ENCODE measurements around the gene INAVA. TPM values are rescaled to one million over a fixed set of nuclear protein-coding genes. Genes with fewer than 3 reads are reported as not detected.

INAVA gene
- total and polyA plus RNA-seq, 11 donors: 0.07 to 0.43 (median 0.11) TPM; not detected in 4

- ATAC-seq: no peak
- 76 to 87% (median 85%) methylated on average over 5 of the region's 5 CpGs for WGBS, 4 donors
- no peaks in the 10 kb centered on the region for H3K9me3 ChIP-seq
- H3K36me3 ChIP-seq: no peaks in the 10 kb centered on the region
- DNase-seq: no peak
- intact Hi-C loops (cut with DNase I): no loop called here
- no peak overlapping the region for H3K27ac ChIP-seq
- no peak for TF ChIP-seq POLR2A (IDR thresholded peaks at IDR 0.05)
- TF ChIP-seq, protein P1, sequence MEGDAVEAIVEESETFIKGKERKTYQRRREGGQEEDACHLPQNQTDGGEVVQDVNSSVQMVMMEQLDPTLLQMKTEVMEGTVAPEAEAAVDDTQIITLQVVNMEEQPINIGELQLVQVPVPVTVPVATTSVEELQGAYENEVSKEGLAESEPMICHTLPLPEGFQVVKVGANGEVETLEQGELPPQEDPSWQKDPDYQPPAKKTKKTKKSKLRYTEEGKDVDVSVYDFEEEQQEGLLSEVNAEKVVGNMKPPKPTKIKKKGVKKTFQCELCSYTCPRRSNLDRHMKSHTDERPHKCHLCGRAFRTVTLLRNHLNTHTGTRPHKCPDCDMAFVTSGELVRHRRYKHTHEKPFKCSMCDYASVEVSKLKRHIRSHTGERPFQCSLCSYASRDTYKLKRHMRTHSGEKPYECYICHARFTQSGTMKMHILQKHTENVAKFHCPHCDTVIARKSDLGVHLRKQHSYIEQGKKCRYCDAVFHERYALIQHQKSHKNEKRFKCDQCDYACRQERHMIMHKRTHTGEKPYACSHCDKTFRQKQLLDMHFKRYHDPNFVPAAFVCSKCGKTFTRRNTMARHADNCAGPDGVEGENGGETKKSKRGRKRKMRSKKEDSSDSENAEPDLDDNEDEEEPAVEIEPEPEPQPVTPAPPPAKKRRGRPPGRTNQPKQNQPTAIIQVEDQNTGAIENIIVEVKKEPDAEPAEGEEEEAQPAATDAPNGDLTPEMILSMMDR (IDR thresholded peaks at IDR 0.05): no peak
- peaks cover 3 to 15% (median 10%) of the 10 kb centered on the region in 12 donors for H3K4me1 ChIP-seq
- peaks cover 22 to 72% (median 32%) of the 10 kb centered on the region in 9 donors for H3K27me3 ChIP-seq
- H3K4me3 ChIP-seq: no peak overlapping the region
Observed at GRCh38 chr1:200875416-200875815, 19.3 kb upstream of the INAVA start.

DNA sequence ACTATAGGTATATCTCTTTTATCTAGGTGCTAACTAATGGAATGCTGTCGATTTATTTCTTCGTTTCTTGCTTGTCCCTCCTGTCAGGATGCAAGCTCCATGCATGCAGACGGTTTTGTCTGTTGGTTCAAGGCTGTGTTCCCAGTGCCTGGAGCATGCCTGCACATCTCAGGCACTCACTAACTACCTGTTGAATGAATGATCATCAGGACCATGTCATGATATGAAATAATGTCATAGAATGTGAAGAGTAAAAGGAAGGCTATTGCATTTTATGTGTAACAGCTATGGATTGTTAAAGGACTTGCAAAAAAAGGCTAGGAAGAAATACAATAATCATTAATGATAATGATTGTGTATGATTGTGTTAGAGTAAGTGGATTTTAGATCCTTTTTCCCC, 17.7 kb upstream of the INAVA start:
- Histone ChIP-seq H3K4me3 (no peak overlapping the region), H3K9me3 (no peaks in the 10 kb centered on the region), H3K27me3 (peaks cover 20 to 71% (median 30%) of the 10 kb centered on the region in 9 donors), H3K36me3 (no peaks in the 10 kb centered on the region), H3K27ac (no peak overlapping the region), H3K4me1 (peaks cover 3 to 15% (median 10%) of the 10 kb centered on the region in 12 donors)
- intact Hi-C loops (cut with DNase I): no loop called here
- TF ChIP-seq POLR2A (IDR thresholded peaks at IDR 0.05): no peak
- TF ChIP-seq, protein P1 (IDR thresholded peaks at IDR 0.05): no peak
- 74 to 87% (median 84%) methylated on average over 3 of the region's 3 CpGs for WGBS, 4 donors
- no peak for ATAC-seq
- no peak for DNase-seq

DNA sequence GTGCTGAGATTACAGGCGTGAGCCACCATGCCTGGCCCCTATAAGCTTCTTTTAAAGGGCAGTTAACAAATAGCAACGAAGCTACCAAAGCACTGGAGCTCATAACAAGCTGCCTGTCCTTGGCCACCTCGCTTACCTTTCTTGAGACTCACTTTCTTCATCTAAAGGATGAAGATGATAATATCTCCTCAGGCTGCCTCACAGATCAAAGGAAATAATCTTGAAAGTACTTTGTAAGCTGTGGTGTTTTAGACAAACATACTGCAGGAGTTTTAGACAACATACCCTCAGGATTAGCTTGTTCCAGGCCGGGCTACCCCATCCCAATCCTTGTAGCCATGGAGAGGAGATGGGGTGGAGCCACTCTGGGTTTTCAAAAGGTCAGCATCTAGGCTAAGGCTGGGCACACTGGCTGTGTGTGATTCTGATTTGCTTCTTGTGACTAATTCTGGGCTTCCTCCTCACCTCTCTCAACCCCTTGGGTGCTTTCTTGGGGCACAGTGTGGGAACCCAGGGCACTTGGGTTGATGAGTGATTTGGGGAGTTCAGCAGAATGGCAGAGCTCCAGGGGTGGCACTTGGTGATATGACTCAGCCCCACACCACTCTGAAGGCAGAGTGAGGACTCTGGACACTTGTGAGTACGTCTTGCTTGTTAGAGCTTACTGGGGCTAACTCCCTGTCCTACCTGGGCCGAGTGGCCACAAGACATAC, 16.7 kb upstream of the INAVA start:
- TF ChIP-seq, protein P1 (IDR thresholded peaks at IDR 0.05): no peak
- TF ChIP-seq POLR2A (IDR thresholded peaks at IDR 0.05): no peak
- H3K4me3 ChIP-seq: no peak overlapping the region
- H3K4me1 ChIP-seq: peaks cover 3 to 11% (median 9%) of the 10 kb centered on the region in 12 donors
- H3K27ac ChIP-seq: no peak overlapping the region
- H3K9me3 ChIP-seq: no peaks in the 10 kb centered on the region
- no peaks in the 10 kb centered on the region for H3K36me3 ChIP-seq
- DNase-seq: no peak
- peaks cover 12 to 61% (median 22%) of the 10 kb centered on the region in 9 donors for H3K27me3 ChIP-seq
- intact Hi-C loops (cut with DNase I): no loop called here
- 79 to 86% (median 79%) methylated on average over 6 of the region's 6 CpGs for WGBS, 4 donors
- ATAC-seq: no peak

DNA sequence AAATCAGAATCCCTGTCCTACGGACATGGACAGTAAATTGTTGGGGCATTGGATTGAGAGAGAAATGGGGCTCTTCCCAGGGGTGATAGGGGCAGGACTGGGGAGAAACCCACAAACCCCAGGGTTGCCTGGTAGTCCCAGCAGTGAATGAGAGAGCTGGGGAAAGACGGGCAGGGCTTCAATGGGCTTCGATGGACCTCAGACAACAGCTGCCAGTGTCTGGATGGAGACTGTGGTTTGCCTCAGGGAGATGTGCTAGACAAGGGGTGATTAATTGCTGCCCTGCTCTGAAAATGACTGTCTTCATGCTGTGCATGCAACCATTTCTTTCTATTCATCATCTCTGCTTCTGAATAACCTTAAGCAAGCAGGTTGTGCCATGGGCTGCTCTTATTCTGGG, 14.5 kb upstream of the INAVA start:
- Histone ChIP-seq H3K9me3 (no peaks in the 10 kb centered on the region), H3K4me3 (no peak overlapping the region), H3K4me1 (no peaks in the 10 kb centered on the region), H3K27ac (no peak overlapping the region), H3K36me3 (no peaks in the 10 kb centered on the region), H3K27me3 (peaks cover 0 to 40% (median 3%) of the 10 kb centered on the region in 9 donors)
- ATAC-seq (no peak), DNase-seq (no peak)
- intact Hi-C loops (cut with DNase I): no loop called here
- WGBS, 4 donors: 56 to 87% (median 70%) methylated on average over 3 of the region's 3 CpGs
- TF ChIP-seq, protein P1 (IDR thresholded peaks at IDR 0.05): no peak
- TF ChIP-seq POLR2A (IDR thresholded peaks at IDR 0.05): no peak

All from heart left ventricle (tissue), 16 donors.